Loucy (cell line): ENCODE results near the gene SLC35F3.

Experiments
- EZH2phosphoT487 ChIP-seq: fragments of 200-600 bp; IDR thresholded peaks from 2 replicates; pipeline ENCODE4 v1.6.1; 2018; ENCODE audit warnings: antibody characterized with exemption, mild to moderate bottlenecking, moderate library complexity, borderline replicate concordance
- TF ChIP-seq, protein P1 (sequence below): fragments of 200-600 bp; sonication (generic); conservative IDR thresholded peaks from 2 replicates; pipeline ENCODE4 v1.5.1; 2014; ENCODE audit warnings: mild to moderate bottlenecking, antibody characterized with exemption, low read length

DNA sequence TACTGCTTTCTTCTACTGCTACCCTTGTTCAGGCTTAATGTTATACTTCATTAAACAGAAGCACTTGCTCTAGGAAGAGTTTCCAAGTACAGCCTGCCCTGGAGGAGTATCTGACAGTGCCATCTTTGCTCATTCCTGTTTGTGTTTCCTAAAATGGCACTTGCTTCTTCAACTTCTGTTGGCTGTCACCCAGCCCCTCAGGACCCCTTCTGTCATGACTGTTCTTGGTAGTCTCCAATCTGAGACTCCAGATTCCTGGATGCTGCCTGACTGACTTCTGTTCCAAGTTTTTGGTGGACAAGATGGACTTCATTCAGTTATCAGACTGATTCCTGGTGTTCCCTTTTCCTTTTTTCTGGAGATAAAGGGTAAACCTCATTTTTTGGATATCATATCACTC, 104.1 kb downstream of the SLC35F3 start:
- TF ChIP-seq, protein P1, sequence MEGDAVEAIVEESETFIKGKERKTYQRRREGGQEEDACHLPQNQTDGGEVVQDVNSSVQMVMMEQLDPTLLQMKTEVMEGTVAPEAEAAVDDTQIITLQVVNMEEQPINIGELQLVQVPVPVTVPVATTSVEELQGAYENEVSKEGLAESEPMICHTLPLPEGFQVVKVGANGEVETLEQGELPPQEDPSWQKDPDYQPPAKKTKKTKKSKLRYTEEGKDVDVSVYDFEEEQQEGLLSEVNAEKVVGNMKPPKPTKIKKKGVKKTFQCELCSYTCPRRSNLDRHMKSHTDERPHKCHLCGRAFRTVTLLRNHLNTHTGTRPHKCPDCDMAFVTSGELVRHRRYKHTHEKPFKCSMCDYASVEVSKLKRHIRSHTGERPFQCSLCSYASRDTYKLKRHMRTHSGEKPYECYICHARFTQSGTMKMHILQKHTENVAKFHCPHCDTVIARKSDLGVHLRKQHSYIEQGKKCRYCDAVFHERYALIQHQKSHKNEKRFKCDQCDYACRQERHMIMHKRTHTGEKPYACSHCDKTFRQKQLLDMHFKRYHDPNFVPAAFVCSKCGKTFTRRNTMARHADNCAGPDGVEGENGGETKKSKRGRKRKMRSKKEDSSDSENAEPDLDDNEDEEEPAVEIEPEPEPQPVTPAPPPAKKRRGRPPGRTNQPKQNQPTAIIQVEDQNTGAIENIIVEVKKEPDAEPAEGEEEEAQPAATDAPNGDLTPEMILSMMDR, result no peak
- TF ChIP-seq EZH2phosphoT487, result no peak
